Endodermal cell (in vitro differentiated cells): ENCODE data around the gene NXPH4. TPM values are rescaled to one million over a fixed set of nuclear protein-coding genes. Genes with fewer than 3 reads are reported as not detected.

Source experiments
- DNase-seq: peaks from one replicate; pipeline ENCODE4 v3.0.0-alpha.2; 2017
- H3K27ac ChIP-seq: 2 replicates; pipeline ENCODE4 v1.5.1; 2013; ENCODE audit warnings: mild to moderate bottlenecking, low read depth, low read length, moderate library complexity
- H3K27me3 ChIP-seq: 2 replicates; pipeline ENCODE4 v1.6.1; 2013; ENCODE audit warnings: mild to moderate bottlenecking, low read length, moderate library complexity; ENCODE audit not compliant: insufficient read depth, control insufficient read depth, poor library complexity, severe bottlenecking
- H3K36me3 ChIP-seq: 2 replicates; pipeline ENCODE4 v1.7.0; 2013; ENCODE audit warnings: mild to moderate bottlenecking, low read length, moderate library complexity; ENCODE audit not compliant: control insufficient read depth, insufficient read depth
- H3K4me1 ChIP-seq: one replicate; pipeline ENCODE4 v1.7.0; 2013; ENCODE audit warnings: low read length; ENCODE audit not compliant: control insufficient read depth, insufficient read depth
- H3K4me3 ChIP-seq: 2 replicates; pipeline ENCODE4 v1.5.1; 2013; ENCODE audit warnings: mild to moderate bottlenecking, low read length, moderate library complexity
- H3K9ac ChIP-seq: 2 replicates; pipeline ENCODE4 v1.6.1; 2013; ENCODE audit warnings: mild to moderate bottlenecking, low read length, moderate library complexity; ENCODE audit not compliant: poor library complexity, severe bottlenecking; ENCODE audit errors: extremely low read depth
- H3K9me3 ChIP-seq: 2 replicates; pipeline ENCODE4 v1.6.1; 2013; ENCODE audit warnings: mild to moderate bottlenecking, low read length, moderate library complexity; ENCODE audit not compliant: control insufficient read depth
- H3K27ac Mint-ChIP-seq: 2 replicates; pipeline ENCODE4 v1.8.0; 2020; ENCODE audit warnings: mixed read lengths
- H3K27me3 Mint-ChIP-seq: 2 replicates; pipeline ENCODE4 v1.8.0; 2021; ENCODE audit warnings: mild to moderate bottlenecking, mixed read lengths; ENCODE audit not compliant: insufficient read depth
- H3K36me3 Mint-ChIP-seq: 2 replicates; pipeline ENCODE4 v1.8.0; 2020; ENCODE audit warnings: low read depth, mixed read lengths
- H3K4me1 Mint-ChIP-seq: 2 replicates; pipeline ENCODE4 v1.8.0; 2020; ENCODE audit warnings: mixed read lengths
- H3K4me3 Mint-ChIP-seq: 2 replicates; pipeline ENCODE4 v1.8.0; 2020; ENCODE audit warnings: mild to moderate bottlenecking, moderate library complexity, mixed read lengths
- H3K9me3 Mint-ChIP-seq: 2 replicates; pipeline ENCODE4 v1.8.0; 2020; ENCODE audit warnings: mild to moderate bottlenecking, mixed read lengths
- CTCF ChIP-seq: fragments of 200-600 bp; sonication (generic); conservative IDR thresholded peaks from 2 replicates; pipeline ENCODE4 v1.5.0; 2021; ENCODE audit warnings: antibody characterized with exemption, mild to moderate bottlenecking
- WGBS, 2 experiments: methylation state at CpG; one replicate each; pipeline versions ENCODE4 v1.1.5 to v1.1.7; 2013; ENCODE audit warnings: missing lambda C conversion rate in 2 of 2, mixed read lengths in 1 of 2; ENCODE audit not compliant: insufficient coverage in 1 of 2, insufficient read length in 1 of 2; 5-methylcytosine and 5-hydroxymethylcytosine counted together
- total RNA-seq, 2 donors: library from RNA; stranded (reverse); fragmentation: NEBNext Ultra II Directional in 1 of 2; extraction: Animal tissue kit (Norgen Biotek cat#: 25700) in 1 of 2; gene quantifications; 2 replicates in 1 of 2; 3 replicates in 1 of 2; pipeline ENCODE4 v1.2.1, GENCODE V29; 2021

NXPH4 gene
- total RNA-seq, 2 donors from 2014 or later = 0.31 to 1.1 TPM

DNA sequence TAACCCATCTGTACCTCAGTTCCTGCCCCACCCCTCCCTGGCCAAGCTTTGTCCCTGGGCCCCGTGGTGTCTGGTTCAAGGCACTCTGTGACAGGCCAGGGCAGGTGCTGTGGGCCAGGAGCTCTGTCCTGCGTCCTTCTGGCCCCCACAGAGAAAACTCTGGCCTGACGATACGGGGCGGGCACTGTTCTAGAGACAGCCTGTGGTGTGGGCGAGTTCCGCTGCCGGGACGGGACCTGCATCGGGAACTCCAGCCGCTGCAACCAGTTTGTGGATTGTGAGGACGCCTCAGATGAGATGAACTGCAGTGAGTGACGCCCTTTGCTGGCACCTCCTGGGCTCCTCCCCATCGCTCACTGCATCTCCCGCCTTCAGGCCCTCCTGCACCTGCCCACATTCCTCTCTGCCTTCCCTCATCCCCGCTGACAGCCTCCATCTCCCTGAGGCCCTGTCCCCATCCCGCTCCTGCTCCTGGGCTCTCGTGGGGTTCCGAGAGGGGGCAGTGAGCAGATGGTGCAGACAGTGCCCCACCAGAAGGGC lies 22.8 kb upstream of the NXPH4 start:
- no peaks in the 10 kb centered on the region for H3K9me3 ChIP-seq
- Mint-ChIP-seq H3K4me1 (no peaks in the 10 kb centered on the region), H3K4me3 (no peak overlapping the region), H3K27ac (no peak overlapping the region), H3K9me3 (no peaks in the 10 kb centered on the region), H3K27me3 (no peaks in the 10 kb centered on the region), H3K36me3 (peaks cover 71% of the 10 kb centered on the region)
- H3K36me3 ChIP-seq = peaks cover 40% of the 10 kb centered on the region
- no peak overlapping the region for H3K9ac ChIP-seq
- no peak for DNase-seq
- no peaks in the 10 kb centered on the region for H3K4me1 ChIP-seq
- H3K27me3 ChIP-seq = no peaks in the 10 kb centered on the region
- WGBS, 2 experiments = 85 to 89% methylated on average over 16 to 19 of the region's 19 CpGs
- no peak overlapping the region for H3K27ac ChIP-seq
- no peak for TF ChIP-seq CTCF
- no peak overlapping the region for H3K4me3 ChIP-seq

DNA sequence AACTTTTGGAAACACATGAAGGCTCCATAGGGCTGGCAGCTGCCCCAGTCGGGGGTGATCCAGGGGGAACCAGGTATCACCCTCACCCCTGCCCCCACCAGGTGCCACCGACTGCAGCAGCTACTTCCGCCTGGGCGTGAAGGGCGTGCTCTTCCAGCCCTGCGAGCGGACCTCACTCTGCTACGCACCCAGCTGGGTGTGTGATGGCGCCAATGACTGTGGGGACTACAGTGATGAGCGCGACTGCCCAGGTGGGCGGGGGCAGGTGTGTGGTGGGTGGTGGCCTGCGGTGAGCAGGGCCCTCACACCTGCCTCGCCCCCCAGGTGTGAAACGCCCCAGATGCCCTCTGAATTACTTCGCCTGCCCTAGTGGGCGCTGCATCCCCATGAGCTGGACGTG lies 22.3 kb upstream of the NXPH4 start:
- Mint-ChIP-seq H3K4me1 (no peaks in the 10 kb centered on the region), H3K4me3 (no peak overlapping the region), H3K9me3 (no peaks in the 10 kb centered on the region), H3K36me3 (peaks cover 73% of the 10 kb centered on the region), H3K27me3 (no peaks in the 10 kb centered on the region), H3K27ac (no peak overlapping the region)
- Histone ChIP-seq H3K36me3 (peaks cover 43% of the 10 kb centered on the region), H3K27ac (no peak overlapping the region), H3K4me3 (no peak overlapping the region), H3K9ac (no peak overlapping the region), H3K27me3 (no peaks in the 10 kb centered on the region), H3K4me1 (no peaks in the 10 kb centered on the region), H3K9me3 (no peaks in the 10 kb centered on the region)
- DNase-seq = no peak
- TF ChIP-seq CTCF = no peak
- WGBS, 2 experiments = 94 to 95% methylated on average over 11 to 18 of the region's 18 CpGs

GRCh38 chr12:57195186-57195585 lies 21.4 kb upstream of the NXPH4 start:
- H3K4me1 ChIP-seq = no peaks in the 10 kb centered on the region
- no peak for DNase-seq
- Mint-ChIP-seq H3K4me1 (no peaks in the 10 kb centered on the region), H3K4me3 (no peak overlapping the region), H3K27me3 (no peaks in the 10 kb centered on the region), H3K36me3 (peaks cover 71% of the 10 kb centered on the region), H3K9me3 (no peaks in the 10 kb centered on the region), H3K27ac (no peak overlapping the region)
- no peak overlapping the region for H3K4me3 ChIP-seq
- WGBS, 2 experiments = 92 to 97% methylated on average over 12 to 19 of the region's 19 CpGs
- no peak for TF ChIP-seq CTCF
- H3K9ac ChIP-seq = no peak overlapping the region
- no peaks in the 10 kb centered on the region for H3K27me3 ChIP-seq
- no peaks in the 10 kb centered on the region for H3K9me3 ChIP-seq
- peaks cover 47% of the 10 kb centered on the region for H3K36me3 ChIP-seq
- no peak overlapping the region for H3K27ac ChIP-seq
